Cardiac septum (tissue), 1 donor: ENCODE data around the gene C3orf52. TPM values are rescaled to one million over a fixed set of nuclear protein-coding genes. Genes with fewer than 3 reads are reported as not detected.

Experiments
- DNase-seq: peaks from one replicate; pipeline ENCODE4 v3.0.0-alpha.2; 2020; ENCODE audit warnings: low spot score
- intact Hi-C: fragments of 100-400 bp; cut with DNase I; formaldehyde crosslinking; loops from one replicate; pipeline ENCODE4 v1.14.0; 2022
- total RNA-seq: library from RNA; stranded (reverse); fragmentation: NEBNext Ultra II Directional; extraction: Animal tissue kit (Norgen Biotek cat#: 25700); gene quantifications from one replicate; pipeline ENCODE4 v1.2.1, GENCODE V29; 2021
- donor health status: DM: no; HTN: no; CAD: no.

The C3orf52 gene
- total RNA-seq, 1 donor from 2014 or later = 5.1 TPM

- intact Hi-C loops = no loop called here
Measured at GRCh38 chr3:112084980-112085705, 1.0 kb upstream of the C3orf52 start.

GRCh38 chr3:112085735-112086075 is 484 bp upstream of the C3orf52 start:
- DNase-seq = no peak
- intact Hi-C loops = no loop called here

More at GRCh38 chr3:112084980-112085705, 1.0 kb upstream of the C3orf52 start:
- no peak for DNase-seq

- DNase-seq = no peak
- intact Hi-C loops = no loop called here
Measured at GRCh38 chr3:112086875-112087524, 811 bp downstream of the C3orf52 start.

- intact Hi-C loops = no loop called here
- no peak for DNase-seq
Measured at GRCh38 chr3:112087746-112088145, 1.6 kb downstream of the C3orf52 start.

GRCh38 chr3:112088944-112089343 is 2.8 kb downstream of the C3orf52 start:
- DNase-seq = no peak
- intact Hi-C loops = no loop called here

- intact Hi-C loops = no loop called here
Measured at GRCh38 chr3:112089956-112090886, 4.0 kb downstream of the C3orf52 start.

GRCh38 chr3:112090887-112091586 is 4.8 kb downstream of the C3orf52 start:
- DNase-seq = no peak
- intact Hi-C loops = no loop called here

More at GRCh38 chr3:112089956-112090886, 4.0 kb downstream of the C3orf52 start:
- DNase-seq = no peak

- intact Hi-C loops = no loop called here
- DNase-seq = no peak
Measured at GRCh38 chr3:112092496-112093179, 6.4 kb downstream of the C3orf52 start.

GRCh38 chr3:112093180-112093522 is 7.0 kb downstream of the C3orf52 start:
- no peak for DNase-seq
- intact Hi-C loops = no loop called here

GRCh38 chr3:112095731-112096130 is 9.5 kb downstream of the C3orf52 start:
- no peak for DNase-seq
- intact Hi-C loops = no loop called here

GRCh38 chr3:112096176-112096575 is 10.0 kb downstream of the C3orf52 start:
- intact Hi-C loops = no loop called here
- DNase-seq = no peak

GRCh38 chr3:112097378-112097777 is 11.2 kb downstream of the C3orf52 start:
- DNase-seq = no peak
- intact Hi-C loops = no loop called here

GRCh38 chr3:112101916-112102315 is 15.7 kb downstream of the C3orf52 start:
- intact Hi-C loops = no loop called here
- DNase-seq = no peak

- no peak for DNase-seq
- intact Hi-C loops = no loop called here
Measured at GRCh38 chr3:112104774-112105173, 18.6 kb downstream of the C3orf52 start.

GRCh38 chr3:112109322-112109721 is 23.1 kb downstream of the C3orf52 start:
- DNase-seq = no peak
- intact Hi-C loops = no loop called here

GRCh38 chr3:112111785-112112402 is 25.7 kb downstream of the C3orf52 start:
- intact Hi-C loops = loop anchor here (5.0 kb wide), 1 partner anchor 405 kb away; no protein-coding TSS in a partner anchor
- no peak for DNase-seq

- intact Hi-C loops = loop anchor here (5.0 kb wide), 1 partner anchor 403 kb away; no protein-coding TSS in a partner anchor
Measured at GRCh38 chr3:112114576-112115160, 28.5 kb downstream of the C3orf52 start.

GRCh38 chr3:112115161-112115739 is 29.1 kb downstream of the C3orf52 start:
- intact Hi-C loops = no loop called here
- no peak for DNase-seq

More at GRCh38 chr3:112114576-112115160, 28.5 kb downstream of the C3orf52 start:
- no peak for DNase-seq
